ENCODE data around the gene PMM2.
"Not testable (repeated sequence)": the region's sequence is repeated elsewhere in the genome, so short reads cannot be mapped to it uniquely, and the experiment has no call there.

Gene PMM2

DNA sequence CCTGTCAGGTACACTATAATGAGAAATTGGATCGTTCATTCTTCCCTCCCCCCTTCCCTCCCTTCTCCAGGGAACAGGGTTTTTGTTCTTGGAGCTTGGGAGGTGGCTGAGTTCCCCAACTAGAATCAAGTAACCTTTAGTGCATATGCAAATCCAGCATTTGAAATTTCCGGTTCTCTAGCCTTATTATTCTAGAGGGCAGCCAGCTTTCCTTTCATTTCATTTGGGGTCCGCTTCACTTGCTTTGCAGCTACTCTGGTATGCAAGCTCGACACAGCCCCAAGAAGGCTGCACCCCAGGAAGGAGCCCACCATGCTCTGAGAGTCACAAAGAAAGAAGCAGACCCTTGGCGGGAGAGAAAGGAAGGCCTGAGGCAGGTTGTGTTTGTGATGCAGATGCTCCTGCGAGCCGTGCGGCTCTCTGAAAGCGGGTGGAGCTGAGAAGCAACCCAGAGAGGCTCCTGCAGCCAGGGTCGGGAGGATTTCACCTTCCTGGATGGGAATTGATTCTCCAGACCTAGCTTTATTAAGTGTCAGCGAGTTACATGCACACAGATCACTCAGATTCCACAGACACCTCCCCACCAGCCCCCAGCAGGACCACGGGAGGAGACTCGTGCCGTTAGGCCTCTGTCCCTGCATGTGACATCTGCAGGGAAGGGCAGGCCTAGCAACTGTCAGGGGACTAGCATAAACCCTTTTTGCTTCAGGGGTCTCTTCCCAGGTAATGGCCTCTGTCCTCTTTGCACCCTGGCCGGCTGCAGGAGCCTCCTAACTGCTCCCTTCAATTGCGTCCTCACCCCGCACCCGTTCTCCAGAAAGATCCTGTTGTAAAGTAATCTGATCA is 34.5 kb downstream of the PMM2 start:
- H3K4me3 ChIP-seq (replicated peaks; ENCODE audit: low read depth, low read length), result no peak overlapping the region
- TF ChIP-seq, protein P1, sequence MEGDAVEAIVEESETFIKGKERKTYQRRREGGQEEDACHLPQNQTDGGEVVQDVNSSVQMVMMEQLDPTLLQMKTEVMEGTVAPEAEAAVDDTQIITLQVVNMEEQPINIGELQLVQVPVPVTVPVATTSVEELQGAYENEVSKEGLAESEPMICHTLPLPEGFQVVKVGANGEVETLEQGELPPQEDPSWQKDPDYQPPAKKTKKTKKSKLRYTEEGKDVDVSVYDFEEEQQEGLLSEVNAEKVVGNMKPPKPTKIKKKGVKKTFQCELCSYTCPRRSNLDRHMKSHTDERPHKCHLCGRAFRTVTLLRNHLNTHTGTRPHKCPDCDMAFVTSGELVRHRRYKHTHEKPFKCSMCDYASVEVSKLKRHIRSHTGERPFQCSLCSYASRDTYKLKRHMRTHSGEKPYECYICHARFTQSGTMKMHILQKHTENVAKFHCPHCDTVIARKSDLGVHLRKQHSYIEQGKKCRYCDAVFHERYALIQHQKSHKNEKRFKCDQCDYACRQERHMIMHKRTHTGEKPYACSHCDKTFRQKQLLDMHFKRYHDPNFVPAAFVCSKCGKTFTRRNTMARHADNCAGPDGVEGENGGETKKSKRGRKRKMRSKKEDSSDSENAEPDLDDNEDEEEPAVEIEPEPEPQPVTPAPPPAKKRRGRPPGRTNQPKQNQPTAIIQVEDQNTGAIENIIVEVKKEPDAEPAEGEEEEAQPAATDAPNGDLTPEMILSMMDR (IDR thresholded peaks at IDR 0.05; ENCODE audit: low read length, missing control alignments), result no peak
- DNase-seq (ENCODE audit: low read depth), result no peak

DNA sequence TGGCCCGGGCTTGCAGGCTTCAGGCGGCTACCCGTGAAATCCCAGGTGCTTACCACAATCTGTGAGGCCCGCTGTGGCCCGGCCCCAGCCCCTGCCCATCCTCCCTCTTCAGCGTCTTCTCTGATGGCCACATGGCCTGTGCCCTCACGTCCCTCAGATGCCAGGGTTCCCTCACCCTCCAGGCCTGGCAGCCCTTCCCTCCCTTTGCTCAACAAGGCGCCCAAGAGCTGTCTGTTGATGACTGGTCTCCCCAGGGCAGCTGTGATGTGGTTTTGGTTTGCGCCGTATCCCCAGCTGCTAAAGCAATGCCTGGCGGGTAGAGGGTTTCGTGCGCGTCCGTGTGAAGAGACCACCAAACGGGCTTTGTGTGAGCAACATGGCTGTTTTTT is 35.1 kb downstream of the PMM2 start:
- no peak for DNase-seq (ENCODE audit: low read depth)
- TF ChIP-seq, protein P1 (IDR thresholded peaks at IDR 0.05; ENCODE audit: low read length, missing control alignments), result no peak
- H3K4me3 ChIP-seq (replicated peaks; ENCODE audit: low read depth, low read length), result no peak overlapping the region

DNA sequence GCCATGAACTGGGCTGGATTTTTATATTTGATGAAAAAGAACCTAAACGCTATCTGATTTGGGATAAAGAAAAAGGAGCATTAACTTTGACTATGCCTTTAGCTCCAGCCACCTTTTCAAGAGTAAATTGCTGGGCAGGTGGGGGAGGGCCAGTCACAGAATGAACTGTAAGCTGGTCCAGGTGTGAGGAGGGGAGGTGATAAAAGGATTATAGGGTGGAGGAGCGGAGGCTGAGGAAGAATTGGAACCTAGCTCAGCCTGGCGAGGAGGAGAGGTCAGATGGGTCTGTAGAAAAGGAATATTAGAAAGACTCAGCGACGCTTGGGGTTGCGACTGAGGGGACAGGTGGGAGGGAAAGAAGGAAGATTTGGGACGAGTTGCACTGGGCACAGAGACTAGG is 39.2 kb downstream of the PMM2 start:
- not testable (repeated sequence) for DNase-seq (ENCODE audit: low read depth); H3K4me3 ChIP-seq (replicated peaks; ENCODE audit: low read depth, low read length)

DNA sequence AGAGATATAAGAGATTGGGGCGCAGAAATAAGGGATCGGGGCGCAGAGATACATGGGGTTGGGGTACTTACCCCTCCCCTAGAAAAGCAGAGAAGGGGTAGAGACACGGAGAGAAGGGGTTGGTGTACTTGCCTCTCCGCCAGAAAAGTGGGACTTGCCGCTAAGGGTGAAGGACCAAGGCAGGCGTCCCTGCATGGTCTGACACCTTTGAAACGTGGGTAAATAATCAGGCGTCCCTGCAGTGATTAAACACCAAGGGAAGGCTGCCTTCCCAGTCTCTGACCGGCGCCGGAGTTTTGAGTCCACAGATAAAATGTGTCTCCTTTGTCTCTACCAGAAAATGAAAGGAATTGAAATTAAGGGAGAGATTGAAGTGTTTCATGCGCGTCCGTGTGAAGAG is 40.0 kb downstream of the PMM2 start:
- not testable (repeated sequence) for H3K4me3 ChIP-seq (replicated peaks; ENCODE audit: low read depth, low read length); DNase-seq (ENCODE audit: low read depth)

DNA sequence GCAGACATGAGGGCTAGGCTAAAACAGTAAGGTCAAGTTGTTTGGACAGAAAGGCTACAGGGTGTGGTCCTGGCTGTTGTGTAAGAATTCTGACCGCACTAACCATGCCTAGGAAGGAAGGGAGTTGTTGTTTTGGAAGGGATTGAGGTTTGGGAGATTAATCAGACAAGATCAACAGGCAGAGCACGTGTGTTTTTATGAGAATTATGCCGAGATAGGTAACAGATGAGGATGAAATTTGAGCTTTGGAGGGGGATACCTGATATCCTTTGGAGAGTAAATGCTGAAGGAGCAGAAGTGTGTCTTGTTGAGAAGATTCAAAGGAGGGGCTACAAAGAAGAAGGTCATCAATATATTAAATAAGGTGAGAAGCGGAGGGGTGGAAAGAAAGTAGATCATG is 44.4 kb downstream of the PMM2 start:
- DNase-seq (ENCODE audit: low read depth), result not testable (repeated sequence)

DNA sequence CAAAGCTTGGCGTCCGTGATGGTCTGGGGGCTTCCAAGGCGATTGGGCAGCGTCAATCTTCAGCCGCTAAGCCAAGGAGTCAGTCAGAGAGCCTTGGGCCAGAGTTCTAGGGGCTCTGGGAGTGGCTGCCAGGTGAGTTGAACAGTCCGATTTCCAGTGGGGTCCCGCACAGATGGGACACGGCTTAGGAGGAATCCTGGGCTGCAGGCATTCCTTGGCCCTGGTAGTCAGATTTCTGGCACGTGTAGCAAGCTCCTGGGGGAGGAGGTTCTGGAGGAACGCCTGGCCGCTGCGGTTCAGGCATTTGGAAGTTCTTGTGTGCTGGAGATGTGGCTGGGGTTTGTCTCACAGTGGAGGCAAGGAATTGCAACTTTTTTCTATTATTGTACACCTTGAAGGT is 45.7 kb downstream of the PMM2 start:
- DNase-seq (ENCODE audit: low read depth); H3K4me3 ChIP-seq (replicated peaks; ENCODE audit: low read depth, low read length): not testable (repeated sequence)

More for the DNA sequence above, 44.4 kb downstream of the PMM2 start:
- H3K4me3 ChIP-seq (replicated peaks; ENCODE audit: low read depth, low read length), result not testable (repeated sequence)

DNA sequence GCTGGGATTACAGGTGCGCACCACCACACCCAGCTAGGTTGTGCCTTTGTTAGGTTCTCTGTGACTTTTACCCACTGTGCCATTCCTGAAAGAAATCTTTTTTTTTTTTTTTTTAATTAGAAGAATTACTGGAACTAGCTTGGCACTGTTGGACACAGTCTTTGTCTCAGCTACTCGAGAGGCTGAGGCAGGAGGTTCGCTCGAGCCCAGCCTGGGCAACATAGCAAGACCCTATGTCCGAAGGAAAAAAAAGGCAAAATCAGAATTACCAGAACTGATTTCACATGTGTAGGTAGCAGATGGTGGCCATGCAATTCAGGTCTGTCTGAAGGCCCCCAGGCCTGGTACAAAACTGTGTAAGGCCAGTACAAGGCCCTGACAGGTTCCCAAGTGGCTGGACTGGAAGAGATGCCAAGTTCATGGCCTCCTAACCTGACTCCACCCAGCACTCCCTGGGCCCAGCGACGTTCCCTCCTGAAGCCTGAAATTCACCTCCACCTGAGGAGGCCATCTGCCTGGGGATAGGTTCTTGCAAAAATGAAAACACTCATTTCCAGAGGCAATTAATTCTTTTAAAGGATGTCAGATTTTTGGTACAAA is 48.2 kb downstream of the PMM2 start:
- no peak for DNase-seq (ENCODE audit: low read depth)
- TF ChIP-seq, protein P1 (IDR thresholded peaks at IDR 0.05; ENCODE audit: low read length, missing control alignments), result no peak
- no peak overlapping the region for H3K4me3 ChIP-seq (replicated peaks; ENCODE audit: low read depth, low read length)

DNA sequence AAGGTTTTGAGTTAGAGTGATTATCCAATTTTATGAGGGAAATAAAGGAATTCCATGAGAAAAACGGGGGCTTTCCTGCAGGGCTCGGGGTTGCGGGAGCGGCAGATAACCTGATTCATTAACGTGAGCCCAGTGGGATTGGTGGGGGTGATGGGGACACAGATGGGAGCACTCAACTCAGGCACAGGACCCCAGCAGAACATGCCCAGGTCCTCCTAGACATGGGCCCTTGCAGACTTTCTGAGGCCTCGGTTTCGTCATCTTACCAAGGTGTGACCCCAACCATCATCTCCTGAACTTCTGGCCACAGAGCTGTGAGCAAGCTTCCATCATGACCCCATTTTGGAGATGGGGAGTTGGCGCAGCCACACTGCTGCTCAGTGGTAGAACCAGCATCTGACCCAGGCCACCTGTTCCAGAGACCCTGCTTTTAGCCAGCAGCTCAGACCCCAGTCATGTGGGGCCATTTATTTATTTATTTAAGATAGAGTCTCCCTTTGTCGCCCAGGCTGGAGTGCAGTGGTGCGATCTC is 48.8 kb downstream of the PMM2 start:
- TF ChIP-seq, protein P1 (IDR thresholded peaks at IDR 0.05; ENCODE audit: low read length, missing control alignments), result no peak
- no peak for DNase-seq (ENCODE audit: low read depth)
- H3K4me3 ChIP-seq (replicated peaks; ENCODE audit: low read depth, low read length), result no peak overlapping the region

DNA sequence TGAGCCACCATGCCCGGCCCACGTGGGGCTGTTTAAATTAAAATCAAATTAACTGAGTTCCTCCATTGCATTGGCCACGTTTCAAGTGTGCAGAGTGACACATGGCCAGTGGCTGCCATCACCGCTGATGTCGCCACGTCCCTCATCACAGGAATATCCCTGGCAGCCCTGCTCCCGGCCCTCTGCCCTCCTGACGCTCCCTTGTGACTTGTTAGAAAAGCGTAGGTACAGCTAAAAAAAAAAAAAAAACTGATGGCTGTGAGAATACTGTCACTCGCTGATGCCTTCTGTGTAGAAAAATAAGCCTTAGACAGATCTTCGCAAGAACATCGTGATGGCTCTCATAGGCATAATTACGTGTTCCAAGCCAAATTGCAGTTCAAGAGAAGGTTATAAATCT is 49.5 kb downstream of the PMM2 start:
- TF ChIP-seq, protein P1 (IDR thresholded peaks at IDR 0.05; ENCODE audit: low read length, missing control alignments), result no peak
- no peak overlapping the region for H3K4me3 ChIP-seq (replicated peaks; ENCODE audit: low read depth, low read length)
- no peak for DNase-seq (ENCODE audit: low read depth)
